GM21717 (cell line): ENCODE results near the gene BRSK1.

Experiments
- ATAC-seq: cut with Tn5 transposase; IDR thresholded peaks from one replicate; pipeline ENCODE4 v1.9.1; 2021; ENCODE audit warnings: mild to moderate bottlenecking, moderate library complexity; ENCODE audit not compliant: unreplicated experiment

The BRSK1 gene

DNA sequence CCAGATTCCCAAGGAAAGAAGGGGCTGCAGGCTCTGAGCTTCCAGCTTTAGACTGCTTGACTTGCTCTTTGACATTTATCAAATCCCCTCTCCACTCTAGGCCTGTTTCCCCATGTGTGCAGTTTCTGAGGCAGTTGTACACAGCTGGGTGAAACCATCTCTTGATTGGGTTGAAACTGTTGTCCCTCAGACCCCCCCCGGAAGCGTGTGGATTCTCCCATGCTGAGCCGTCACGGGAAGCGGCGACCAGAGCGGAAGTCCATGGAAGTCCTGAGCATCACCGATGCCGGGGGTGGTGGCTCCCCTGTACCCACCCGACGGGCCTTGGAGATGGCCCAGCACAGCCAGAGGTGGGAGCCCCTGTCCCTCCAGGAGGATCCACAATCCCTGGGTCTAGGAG is 19.7 kb downstream of the BRSK1 start:
- ATAC-seq, result no peak

DNA sequence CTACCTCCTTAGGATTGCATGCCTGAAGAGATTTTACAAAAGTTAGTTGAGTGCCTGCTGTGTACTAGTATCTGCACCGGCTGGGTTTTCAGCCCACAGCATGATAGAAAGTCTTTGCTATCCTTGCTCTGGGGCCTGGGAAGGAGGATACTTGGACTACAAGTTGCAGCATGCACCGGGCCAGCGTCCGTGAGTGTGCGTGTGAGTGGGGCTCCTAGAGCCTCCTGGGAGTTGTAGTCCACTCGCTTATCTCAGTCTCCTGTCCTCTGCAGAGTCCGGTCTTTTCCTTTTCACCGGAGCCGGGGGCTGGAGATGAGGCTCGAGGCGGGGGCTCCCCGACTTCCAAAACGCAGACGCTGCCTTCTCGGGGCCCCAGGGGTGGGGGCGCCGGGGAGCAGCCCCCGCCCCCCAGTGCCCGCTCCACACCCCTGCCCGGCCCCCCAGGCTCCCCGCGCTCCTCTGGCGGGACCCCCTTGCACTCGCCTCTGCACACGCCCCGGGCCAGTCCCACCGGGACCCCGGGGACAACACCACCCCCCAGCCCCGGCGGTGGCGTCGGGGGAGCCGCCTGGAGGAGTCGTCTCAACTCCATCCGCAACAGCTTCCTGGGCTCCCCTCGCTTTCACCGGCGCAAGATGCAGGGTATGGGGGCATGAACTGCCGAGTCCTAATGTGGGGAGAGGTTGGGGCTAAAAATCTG is 20.6 kb downstream of the BRSK1 start:
- no peak for ATAC-seq

DNA sequence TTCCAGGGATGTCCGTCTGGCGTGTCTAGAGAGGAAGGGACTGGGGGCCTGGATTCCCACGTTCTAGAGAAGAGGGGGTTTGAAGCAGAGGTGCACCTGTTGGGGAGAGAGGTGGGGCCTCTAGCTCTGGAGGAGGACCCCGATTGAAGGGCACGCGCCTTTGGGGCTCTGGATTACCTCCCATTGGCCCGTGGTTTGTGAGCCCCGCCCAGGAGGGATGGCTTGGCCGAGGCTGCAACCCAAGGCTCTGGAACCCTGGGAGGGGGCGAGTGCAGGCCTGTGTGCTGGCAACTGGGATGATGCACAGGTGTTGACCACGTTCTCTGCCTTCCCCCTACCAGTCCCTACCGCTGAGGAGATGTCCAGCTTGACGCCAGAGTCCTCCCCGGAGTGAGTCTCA is 21.2 kb downstream of the BRSK1 start:
- ATAC-seq, result no peak

DNA sequence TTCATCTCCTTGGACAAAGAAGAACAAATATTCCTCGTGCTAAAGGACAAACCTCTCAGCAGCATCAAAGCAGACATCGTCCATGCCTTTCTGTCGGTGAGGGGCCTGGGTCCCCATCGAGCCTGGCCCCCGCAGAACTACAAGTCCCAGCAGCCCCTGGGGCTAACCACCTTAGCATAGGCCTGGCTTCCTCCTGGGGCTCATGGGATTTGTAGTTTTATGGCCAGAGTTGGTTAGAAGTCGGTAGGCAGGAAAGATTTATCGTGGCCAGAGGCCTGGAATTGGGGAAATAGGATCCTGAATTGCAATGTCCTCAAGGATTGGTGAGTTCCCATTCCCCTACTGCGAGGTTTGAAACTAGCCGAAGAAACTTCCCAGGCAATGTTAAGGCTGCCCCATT is 21.7 kb downstream of the BRSK1 start:
- no peak for ATAC-seq

DNA sequence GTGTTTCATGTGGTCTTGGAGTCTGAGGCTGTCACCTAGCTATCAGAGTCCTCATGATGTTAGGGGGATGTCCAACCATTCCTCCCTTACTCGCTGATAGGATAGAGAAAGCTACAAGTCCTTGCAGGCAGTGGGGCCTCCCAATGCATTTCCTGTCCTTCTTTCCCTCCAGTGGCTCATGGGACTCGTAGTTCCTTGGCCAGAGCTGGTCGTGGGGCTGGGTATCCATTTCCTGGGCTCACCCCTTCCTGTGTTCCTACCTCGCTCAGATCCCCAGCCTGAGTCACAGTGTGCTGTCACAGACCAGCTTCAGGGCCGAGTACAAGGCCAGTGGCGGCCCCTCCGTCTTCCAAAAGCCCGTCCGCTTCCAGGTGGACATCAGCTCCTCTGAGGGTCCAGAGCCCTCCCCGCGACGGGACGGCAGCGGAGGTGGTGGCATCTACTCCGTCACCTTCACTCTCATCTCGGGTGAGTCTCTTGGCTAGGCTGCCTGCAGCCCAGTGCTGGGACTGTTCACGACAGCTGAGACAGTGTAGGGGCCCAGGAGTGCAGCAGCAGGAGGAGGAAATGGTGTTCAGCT is 22.3 kb downstream of the BRSK1 start:
- no peak for ATAC-seq

DNA sequence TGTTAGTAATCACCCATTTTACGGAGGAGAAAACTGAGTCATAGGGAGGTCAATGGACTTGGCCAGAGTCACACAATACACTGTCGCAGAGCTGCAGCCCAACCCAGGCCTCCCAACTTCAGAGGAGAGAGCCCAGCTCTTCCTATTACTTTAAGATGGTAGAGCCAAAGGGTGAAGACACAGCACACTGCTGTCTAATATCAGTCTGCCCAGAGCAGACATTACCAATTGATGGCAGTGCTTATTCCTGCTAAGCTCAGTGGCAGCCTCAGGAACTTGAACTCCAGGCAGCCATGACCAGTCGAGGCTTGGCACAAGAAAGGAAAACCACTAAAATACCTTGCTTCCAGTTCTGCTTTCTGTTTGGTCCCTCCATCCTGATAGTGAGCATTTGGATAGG is 22.9 kb downstream of the BRSK1 start:
- no peak for ATAC-seq

DNA sequence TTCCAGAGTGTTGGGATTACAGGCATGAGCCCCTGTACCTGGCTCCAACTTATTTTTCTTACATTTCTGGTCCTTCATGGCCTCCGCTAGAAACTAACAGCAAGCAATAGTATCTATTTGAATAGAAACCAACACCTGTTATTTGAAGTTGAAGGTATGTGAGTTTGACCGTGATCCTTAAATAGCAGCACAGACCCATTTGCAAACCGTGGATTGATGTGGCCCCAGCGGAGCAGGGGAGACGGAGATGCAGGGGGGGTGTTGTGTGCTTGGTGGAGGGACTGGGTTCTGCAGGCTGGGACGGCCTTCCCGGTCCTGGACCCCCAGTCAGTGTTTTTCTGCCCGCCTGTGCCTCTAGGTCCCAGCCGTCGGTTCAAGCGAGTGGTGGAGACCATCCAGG is 24.5 kb downstream of the BRSK1 start:
- no peak for ATAC-seq

DNA sequence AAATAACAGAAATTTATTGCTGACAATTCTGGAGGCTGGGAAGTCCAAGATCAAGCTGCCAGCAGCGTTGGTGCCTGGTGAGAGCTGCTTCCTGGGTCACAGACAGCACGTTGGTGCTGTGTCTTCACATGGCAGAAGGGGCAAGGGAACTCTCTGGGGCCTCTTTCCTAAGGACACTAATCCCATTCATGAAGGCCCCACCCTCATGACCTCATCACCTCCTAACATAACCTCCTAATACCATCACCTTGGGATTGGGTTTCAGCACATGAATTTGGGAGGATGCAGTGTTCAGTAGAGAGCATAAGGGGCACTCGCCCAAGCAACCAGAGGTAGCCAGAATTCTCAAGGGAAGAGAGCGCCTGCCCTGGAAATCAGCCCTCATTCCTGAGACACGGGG is 25.7 kb downstream of the BRSK1 start:
- no peak for ATAC-seq

DNA sequence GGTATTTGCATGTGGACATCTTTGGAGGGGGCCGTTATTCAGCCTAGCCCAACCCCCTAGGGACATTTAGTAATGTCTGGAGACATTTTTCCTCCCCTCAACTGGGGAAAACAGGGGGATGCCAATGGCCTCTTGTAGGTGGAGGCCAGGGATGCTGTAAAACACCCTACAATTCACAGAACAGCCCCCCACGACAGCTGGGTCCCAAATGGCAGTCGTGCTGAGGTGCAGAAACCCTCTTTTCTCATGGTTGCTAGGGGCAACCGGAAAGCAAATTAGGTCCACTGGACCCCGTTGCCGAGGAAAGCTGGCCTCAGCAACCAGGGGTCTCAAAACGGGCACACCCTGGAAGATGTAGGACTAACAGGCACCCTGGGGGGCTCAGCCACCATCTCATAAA is 26.7 kb downstream of the BRSK1 start:
- no peak for ATAC-seq

DNA sequence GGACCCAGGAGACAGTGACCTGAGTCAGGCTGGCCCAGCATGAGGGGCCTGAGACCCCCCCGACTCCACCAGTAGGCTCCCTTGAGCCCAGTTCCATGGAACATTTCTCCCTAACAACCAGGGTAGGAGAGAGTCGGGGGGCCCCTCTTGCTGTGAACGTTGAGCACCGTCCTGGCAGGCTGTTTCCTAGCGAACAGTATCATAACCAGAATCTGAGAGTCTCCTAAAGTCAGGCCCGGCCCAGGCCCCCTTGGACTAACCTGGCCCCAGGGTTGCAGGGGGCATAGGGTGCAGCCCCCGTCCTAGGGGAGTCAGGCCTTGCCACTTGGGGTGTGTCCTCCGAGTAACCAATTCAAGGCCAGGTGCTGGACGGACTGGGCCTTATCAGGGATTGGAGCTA is 27.6 kb downstream of the BRSK1 start:
- ATAC-seq, result no peak

DNA sequence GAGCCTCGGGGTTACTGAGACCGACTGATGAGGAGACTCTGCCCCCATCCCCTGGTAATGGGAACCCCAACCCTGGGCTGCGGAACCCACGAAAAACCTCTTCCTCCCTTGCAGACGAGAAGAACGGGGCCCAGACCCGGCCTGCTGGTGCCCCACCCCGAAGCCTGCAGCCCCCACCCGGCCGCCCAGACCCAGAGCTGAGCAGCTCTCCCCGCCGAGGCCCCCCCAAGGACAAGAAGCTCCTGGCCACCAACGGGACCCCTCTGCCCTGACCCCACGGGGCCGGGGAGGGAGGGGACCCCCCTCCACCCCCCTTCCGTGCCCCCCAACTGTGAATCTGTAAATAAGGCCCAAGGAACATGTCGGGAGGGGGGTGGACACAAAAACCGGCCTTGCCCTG is 28.0 kb downstream of the BRSK1 start:
- no peak for ATAC-seq

DNA sequence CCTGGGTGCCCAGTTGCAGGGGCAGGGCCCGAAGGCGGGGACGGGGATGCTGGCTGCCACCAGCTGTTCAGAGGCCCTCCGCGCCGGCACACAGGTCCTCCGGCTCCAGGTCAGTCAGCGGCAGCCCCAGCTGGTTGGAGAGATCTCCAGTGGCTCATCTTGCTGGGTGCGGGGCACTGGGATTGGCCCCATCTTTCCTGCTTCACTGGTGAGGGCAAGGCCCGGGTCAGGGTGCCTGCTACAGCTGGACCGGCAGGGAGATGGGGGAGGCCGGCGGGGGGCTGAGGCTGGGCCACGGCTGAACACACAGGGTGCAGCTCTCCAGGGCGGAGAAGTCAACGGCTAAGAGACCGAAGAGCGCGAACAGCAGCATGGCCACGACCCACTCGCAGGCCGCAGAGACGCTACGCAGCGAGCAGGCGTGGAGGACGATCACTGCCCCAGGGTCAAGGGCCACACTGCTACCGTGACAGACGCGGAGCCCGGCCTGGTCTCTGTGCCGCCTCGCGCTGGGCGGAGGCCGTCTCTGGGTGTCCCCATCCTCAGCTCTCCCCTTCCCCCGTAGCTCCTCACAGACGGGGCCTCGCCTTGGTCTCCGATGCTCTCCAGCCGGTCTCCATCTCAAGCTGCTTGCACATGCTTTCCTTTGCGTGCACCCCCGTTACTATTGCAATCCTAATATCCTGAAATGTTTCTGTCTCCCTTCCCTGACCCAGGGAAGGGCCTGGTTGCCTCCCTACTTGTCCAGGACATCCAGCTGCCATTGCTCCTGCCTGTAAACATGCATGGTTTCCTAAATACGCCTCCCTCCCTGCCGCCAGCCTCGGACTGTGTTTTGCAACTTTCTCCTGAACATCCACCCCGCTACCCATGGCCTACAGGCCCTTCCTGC is 29.1 kb downstream of the BRSK1 start:
- ATAC-seq, result no peak

DNA sequence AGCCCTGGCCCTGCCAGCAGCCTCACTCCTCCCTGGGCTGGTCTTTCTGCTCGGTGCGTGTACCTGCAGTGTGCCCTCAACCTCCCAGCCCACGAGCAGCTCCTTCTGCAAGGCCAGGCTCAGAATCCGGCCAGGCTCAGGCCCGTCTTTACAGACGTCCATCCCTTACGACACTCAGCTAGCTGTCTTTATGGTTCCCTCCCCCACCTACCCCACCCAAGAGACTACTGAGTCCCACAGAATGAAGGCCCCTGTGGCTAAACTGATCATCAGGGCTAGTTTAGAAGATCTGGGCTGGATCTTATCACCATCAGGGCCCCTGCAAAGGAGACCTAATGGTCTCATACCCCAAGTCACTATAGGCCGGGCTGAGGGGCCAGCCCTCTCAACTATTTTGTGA is 30.6 kb downstream of the BRSK1 start:
- no peak for ATAC-seq

DNA sequence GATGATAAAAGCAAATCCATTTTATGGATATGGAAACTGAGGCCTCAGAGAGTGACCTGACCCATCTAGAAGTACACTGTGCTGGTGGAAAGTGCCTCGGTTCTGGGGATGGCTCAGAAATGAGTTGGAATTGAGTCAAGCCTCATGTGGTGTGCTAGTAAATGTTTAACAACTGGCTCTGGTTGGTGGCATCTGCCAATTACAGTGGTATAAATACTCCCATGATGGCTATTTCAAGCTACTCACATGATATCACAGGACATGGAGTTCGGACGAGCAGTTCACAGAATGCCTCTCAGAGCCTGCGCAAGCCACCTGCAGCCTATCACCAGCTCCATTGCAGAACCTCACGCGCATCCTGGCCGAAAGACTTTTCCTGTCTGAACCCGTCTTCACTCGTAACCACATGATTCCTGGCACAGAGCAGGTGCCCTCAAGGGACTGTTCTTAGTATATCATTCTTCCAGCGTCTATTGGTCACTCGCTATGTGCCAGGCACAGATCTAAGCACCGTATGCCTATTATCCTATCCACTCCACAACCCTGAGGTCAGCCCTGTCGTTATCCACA is 32.2 kb downstream of the BRSK1 start:
- ATAC-seq, result no peak

DNA sequence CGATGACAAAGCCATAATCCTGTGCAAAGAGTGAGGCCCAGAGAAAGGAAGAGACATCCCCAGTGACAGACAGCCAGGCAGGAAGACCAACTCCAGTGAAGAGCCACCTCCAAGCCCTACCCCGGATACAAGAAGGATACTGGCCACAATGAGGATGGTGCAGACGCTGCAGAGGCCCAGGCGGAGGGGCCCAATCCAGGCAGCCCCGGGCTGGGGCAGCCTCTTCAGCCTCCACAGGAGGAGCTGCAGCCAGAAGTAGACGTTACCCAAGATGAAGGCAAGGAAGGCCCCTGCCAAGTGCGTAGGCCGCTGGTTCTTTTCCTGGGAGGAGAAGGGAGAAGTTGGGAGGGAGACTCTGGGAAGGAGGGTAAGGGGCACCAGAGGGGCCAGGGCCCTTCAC is 32.8 kb downstream of the BRSK1 start:
- ATAC-seq, result no peak

DNA sequence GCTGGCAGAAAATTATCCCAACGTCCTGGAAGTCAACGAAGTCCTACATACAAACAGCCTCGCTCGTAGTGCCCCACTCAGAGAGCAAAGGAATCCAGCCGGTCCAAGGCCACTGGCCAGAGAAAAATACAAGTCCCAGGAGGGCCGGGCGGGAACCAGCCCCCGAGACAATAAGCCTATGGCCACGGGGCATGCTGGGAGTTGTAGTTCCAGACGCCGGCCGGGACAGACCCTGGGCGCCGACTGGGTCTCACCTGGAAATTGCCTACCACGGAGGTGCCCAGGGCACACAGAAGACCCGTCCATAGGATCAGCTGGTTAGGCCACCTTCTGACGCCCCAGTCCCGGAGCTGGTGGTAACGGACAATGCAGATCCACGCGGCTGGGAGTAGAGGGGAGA is 36.0 kb downstream of the BRSK1 start:
- ATAC-seq, result no peak

DNA sequence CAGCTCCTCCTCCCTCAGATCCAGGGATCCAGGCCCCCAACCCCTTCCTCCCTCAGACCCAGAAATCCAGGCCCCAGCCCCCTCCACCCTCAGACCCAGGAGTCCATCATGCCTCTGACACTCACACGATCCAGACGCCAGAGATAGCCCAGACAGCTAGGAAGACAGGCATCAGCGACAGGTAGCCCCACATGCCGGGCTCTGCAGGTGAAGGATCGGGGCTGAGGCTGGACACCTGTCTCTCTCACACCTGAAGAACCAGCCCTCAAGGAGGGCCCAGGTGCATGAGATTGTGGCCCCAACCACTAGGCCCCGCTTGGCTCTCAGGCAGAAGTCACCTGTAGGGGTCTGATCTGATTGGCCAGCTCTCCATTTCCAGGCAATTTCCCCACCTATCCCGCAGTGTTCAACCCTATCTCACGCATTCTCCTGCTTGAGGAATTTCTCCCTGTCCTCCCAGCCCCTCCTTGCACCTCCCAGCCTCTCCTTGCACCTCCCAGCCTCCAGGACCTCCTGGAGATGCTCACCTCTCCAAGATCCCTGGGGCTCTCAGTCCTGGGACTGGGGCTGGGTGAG is 37.1 kb downstream of the BRSK1 start:
- no peak for ATAC-seq

DNA sequence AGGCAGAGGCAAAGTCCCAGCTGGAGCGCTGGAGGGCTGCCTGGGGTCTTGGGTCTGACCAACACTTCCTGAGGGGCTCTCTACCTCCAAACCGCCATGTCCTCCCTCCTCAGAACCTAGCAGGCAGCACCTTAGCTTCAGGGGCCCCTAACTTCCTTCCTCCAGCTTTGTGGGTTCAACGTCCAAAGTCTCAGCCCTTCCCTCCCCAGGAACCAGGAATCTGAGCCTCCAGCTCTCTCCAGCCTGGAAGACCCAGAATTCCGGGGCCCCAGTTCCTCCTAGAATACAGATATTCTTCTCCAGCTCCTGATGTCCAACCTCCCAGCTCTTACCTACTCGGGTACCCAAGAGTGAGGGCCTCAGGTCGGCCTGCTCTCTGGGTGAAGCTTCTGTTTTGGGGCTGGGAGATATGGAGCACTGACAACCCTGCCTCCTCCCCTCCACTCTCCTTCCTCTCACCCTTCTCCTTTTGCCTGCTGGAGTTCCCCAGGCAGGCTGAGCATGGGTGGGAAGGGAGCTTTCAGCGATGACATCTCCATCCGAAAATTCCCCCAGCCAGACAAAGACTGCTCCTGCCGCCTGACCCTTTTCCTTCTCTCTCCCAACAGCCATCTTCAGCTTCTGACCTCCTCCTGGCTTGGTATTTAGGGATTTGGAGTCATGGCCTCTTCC is 37.8 kb downstream of the BRSK1 start:
- no peak for ATAC-seq

DNA sequence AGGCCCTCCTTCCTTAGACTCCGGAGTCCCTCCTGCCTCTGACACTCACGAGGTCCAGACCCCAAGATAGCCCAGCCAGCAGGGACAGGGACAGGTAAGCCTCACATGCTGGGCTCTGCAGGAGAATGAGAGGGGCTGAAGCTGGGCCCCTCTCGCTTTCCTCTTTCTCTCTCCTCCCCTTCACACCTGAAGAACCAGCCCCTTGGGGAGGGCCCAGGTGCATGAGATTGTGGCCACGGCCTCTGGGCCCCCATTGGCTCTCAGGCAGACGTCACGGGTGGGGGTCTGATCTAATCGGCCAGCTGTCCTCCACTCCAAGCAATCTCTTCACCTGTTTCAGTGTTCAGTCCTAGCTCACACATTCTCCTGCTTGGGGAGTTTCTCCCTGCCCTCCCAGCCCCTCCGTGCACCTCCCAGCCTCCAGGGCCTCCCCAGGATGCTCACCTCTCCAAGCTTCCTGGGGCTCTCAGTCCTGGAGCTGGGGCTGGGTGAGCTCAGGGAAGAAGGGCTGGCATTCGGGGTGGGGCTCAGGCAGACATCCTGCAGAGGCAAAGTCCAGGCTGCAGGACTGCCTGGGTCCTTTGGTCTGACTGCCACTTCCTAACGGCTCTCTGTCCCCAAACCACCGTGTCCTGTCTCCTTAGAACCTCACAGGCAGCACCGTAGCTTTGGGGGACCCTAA is 38.5 kb downstream of the BRSK1 start:
- no peak for ATAC-seq

DNA sequence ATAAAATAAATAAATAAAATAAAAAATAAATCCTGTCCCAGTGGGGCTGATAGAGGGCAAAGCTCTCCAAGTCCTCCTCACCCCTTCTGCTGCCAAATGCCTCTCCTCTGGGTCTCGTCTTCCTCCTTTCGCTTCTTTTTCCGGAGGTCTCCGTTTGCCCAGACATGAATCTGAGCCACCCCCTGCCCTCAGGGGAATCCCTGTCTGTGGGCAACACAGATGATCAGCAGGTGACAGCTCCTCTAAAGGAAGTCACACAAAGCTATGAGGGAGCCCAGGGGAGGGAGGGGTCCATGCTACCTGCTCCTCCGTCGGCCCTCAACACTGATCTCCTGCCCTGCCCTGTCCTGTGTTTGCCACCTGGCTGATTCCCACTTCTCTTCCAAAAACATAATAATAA is 40.9 kb downstream of the BRSK1 start:
- ATAC-seq, result no peak
